Stomach (tissue), 9 donors: ENCODE results near the gene GPX7. TPM values are rescaled to one million over a fixed set of nuclear protein-coding genes. Genes with fewer than 3 reads are reported as not detected.
A peak's percentile ranks its signal among the peaks of the same experiment; 100 is the strongest.

Experiments used
- DNase-seq, 2 donors: peaks; one replicate each; pipeline versions ENCODE4 v3.0.0 to v3.0.0-alpha.2; 2013 to 2019
- H3K27ac ChIP-seq, 5 donors: fragments of 200-600 bp in 4 of 5; sonication (generic) in 4 of 5; one replicate each; pipeline ENCODE4 v1.5.1; 2013 to 2019; ENCODE audit warnings: mild to moderate bottlenecking in 1 of 5, moderate library complexity in 1 of 5
- H3K27me3 ChIP-seq, 3 donors: fragments of 200-600 bp; sonication (generic); one replicate each; pipeline ENCODE4 v1.5.1; 2017 to 2019; ENCODE audit warnings: mixed run types in 1 of 3
- H3K36me3 ChIP-seq, 4 donors: fragments of 200-600 bp; sonication (generic); 1 replicate in 3 of 4; 2 replicates in 1 of 4; pipeline ENCODE4 v1.5.1; 2016 to 2019
- H3K4me1 ChIP-seq, 4 donors: fragments of 200-600 bp; sonication (generic); one replicate each; pipeline ENCODE4 v1.5.1; 2016 to 2019
- H3K4me3 ChIP-seq, 4 donors: fragments of 200-600 bp; sonication (generic) in 3 of 4; one replicate each; pipeline ENCODE4 v1.5.1; 2016 to 2019; ENCODE audit warnings: mild to moderate bottlenecking in 1 of 4
- H3K9me3 ChIP-seq, 4 donors: fragments of 200-600 bp; sonication (generic); one replicate each; pipeline ENCODE4 v1.5.1; 2016 to 2019
- CTCF ChIP-seq, 7 experiments: fragments of 450-650 bp in 4 of 7; fragments of 200-600 bp in 3 of 7; sonication (generic) in 3 of 7; IDR thresholded peaks; one replicate each; pipeline ENCODE4 v1.5.1; 2016 to 2019; ENCODE audit warnings: antibody characterized with exemption in 7 of 7, control low read depth in 2 of 7, mild to moderate bottlenecking in 1 of 7
- EP300 ChIP-seq: sonication (generic); formaldehyde crosslinking; IDR thresholded peaks from one replicate; pipeline ENCODE4 v1.6.1; 2017; ENCODE audit warnings: antibody characterized with exemption
- POLR2A ChIP-seq, 4 donors: fragments of 450-650 bp; IDR thresholded peaks; one replicate each; pipeline ENCODE4 v1.6.1; 2016; ENCODE audit warnings: antibody characterized with exemption in 4 of 4, control low read depth in 2 of 4, mild to moderate bottlenecking in 1 of 4, moderate library complexity in 1 of 4
- POLR2AphosphoS5 ChIP-seq, 3 donors: sonication (generic); formaldehyde crosslinking; IDR thresholded peaks; one replicate each; pipeline ENCODE4 v1.6.1; 2016; ENCODE audit warnings: antibody characterized with exemption in 3 of 3
- WGBS, 5 donors: extraction: QIAGEN DNeasy Blood & Tissue Kit in 3 of 5; methylation state at CpG; one replicate each; pipeline versions ENCODE4 v1.1.5 to v1.1.7; 2013 to 2018; 5-methylcytosine and 5-hydroxymethylcytosine counted together
- intact Hi-C: fragments of 100-400 bp; cut with DNase I; formaldehyde crosslinking; loops from one replicate; pipeline ENCODE4 v1.15.1; 2023; ENCODE audit warnings: low total_unique reads
- polyA plus RNA-seq, 3 donors: library from polyadenylated mRNA; stranded (reverse); fragments of 200-250 nt; gene quantifications; one replicate each; pipeline ENCODE4 v1.2.3, GENCODE V29; 2013
- total RNA-seq, 5 donors: library from RNA; depleted of rRNA; stranded (reverse); fragments of >200 nt; gene quantifications; one replicate each; pipeline versions ENCODE4 v1.1.0 to v1.2.3, GENCODE V29; 2014 to 2016
- donor health status: healthy with polysubstance abuse.
- donor health status: Bipolar disorder and iron deficiency.
- donor health status: healthy.

The GPX7 gene
- total and polyA plus RNA-seq, 8 donors: 0.87 to 57.6 (median 7.0) TPM; not detected in 1

DNA sequence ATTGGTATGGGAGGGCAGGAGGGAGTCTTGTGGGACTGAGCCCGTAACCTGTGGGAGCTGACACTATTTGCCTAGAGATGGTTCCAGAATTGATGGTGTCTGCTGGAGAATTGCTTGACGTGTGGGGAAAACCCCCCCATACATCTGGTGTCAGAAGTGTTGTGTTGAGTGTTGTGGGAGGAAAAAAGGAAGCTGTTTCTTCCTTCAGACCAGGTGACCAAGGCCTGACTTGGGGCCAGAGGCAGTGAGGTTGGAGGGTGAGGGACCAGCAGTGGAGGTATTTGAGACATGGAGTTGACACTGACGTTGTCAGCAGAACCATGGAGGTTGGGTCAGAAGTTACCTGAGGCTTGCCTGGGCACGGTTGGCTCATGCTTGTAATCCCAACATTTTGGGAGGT is 39.1 kb downstream of the GPX7 start:
- Histone ChIP-seq H3K27me3 (no peaks in the 10 kb centered on the region), H3K4me3 (no peak overlapping the region), H3K27ac (no peak overlapping the region), H3K36me3 (no peaks in the 10 kb centered on the region), H3K9me3 (no peaks in the 10 kb centered on the region), H3K4me1 (peaks cover 0 to 4% (median 0%) of the 10 kb centered on the region in 4 donors)
- TF ChIP-seq EP300 (no peak), POLR2A (IDR thresholded peaks at IDR 0.05) (no peak), POLR2AphosphoS5 (IDR thresholded peaks at IDR 0.05) (no peak), CTCF (IDR thresholded peaks at IDR 0.05) (no peak)
- DNase-seq: no peak
- WGBS, 5 donors: 75 to 92% (median 86%) methylated on average over 4 of the region's 4 CpGs
- intact Hi-C loops: no loop called here

DNA sequence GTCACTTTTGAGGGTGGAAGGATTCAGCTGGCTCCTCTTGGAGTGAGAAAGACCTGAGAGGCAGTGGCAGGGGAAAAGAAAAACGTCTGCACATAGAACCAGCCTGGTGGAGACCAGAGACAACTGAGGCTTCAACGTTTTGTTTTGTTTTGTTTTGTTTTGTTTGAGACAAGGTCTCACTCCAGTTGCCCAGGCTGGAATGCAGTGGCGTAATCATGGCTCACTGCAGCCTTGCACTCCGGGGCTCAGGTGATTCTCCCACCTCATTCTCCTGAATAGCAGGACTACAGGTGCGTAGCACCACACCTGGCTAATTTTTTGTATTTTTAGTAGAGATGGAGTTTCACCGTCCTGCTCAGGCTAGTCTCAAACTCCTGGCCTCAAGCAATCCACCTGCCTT is 43.1 kb downstream of the GPX7 start:
- Histone ChIP-seq H3K27ac (no peak overlapping the region), H3K4me1 (no peaks in the 10 kb centered on the region), H3K36me3 (no peaks in the 10 kb centered on the region), H3K9me3 (no peaks in the 10 kb centered on the region), H3K4me3 (no peak overlapping the region), H3K27me3 (no peaks in the 10 kb centered on the region)
- WGBS, 5 donors: 62 to 79% (median 72%) methylated on average over 6 of the region's 6 CpGs
- no peak for DNase-seq
- intact Hi-C loops: no loop called here
- no peak for TF ChIP-seq POLR2A (IDR thresholded peaks at IDR 0.05)
- no peak for TF ChIP-seq CTCF (IDR thresholded peaks at IDR 0.05)
- TF ChIP-seq EP300: no peak
- no peak for TF ChIP-seq POLR2AphosphoS5 (IDR thresholded peaks at IDR 0.05)

- no peaks in the 10 kb centered on the region for H3K36me3 ChIP-seq
- no peak for TF ChIP-seq POLR2A (IDR thresholded peaks at IDR 0.05)
- no peak for TF ChIP-seq POLR2AphosphoS5 (IDR thresholded peaks at IDR 0.05)
- no peak overlapping the region for H3K27ac ChIP-seq
- no peak overlapping the region for H3K4me3 ChIP-seq
- 82 to 90% (median 90%) methylated on average over 1 of the region's 1 CpG for WGBS, 5 donors
- DNase-seq: peak in 1 of 2 donors; percentile 46
- no peaks in the 10 kb centered on the region for H3K27me3 ChIP-seq
- H3K9me3 ChIP-seq: no peaks in the 10 kb centered on the region
- intact Hi-C loops: no loop called here
- no peaks in the 10 kb centered on the region for H3K4me1 ChIP-seq
Measured at GRCh38 chr1:52651904-52652303, 49.7 kb downstream of the GPX7 start.

- Histone ChIP-seq H3K27me3 (no peaks in the 10 kb centered on the region), H3K9me3 (no peaks in the 10 kb centered on the region), H3K4me1 (no peaks in the 10 kb centered on the region), H3K4me3 (no peak overlapping the region), H3K27ac (no peak overlapping the region), H3K36me3 (no peaks in the 10 kb centered on the region)
- 94 to 98% (median 97%) methylated on average over 5 of the region's 5 CpGs for WGBS, 5 donors
- peak in 1 of 2 donors; percentile 2 for DNase-seq
- TF ChIP-seq POLR2AphosphoS5 (IDR thresholded peaks at IDR 0.05): no peak
- no peak for TF ChIP-seq EP300
- TF ChIP-seq CTCF (IDR thresholded peaks at IDR 0.05): no peak
- no peak for TF ChIP-seq POLR2A (IDR thresholded peaks at IDR 0.05)
- intact Hi-C loops: no loop called here
Measured at GRCh38 chr1:52653207-52653849, 51.2 kb downstream of the GPX7 start.

DNA sequence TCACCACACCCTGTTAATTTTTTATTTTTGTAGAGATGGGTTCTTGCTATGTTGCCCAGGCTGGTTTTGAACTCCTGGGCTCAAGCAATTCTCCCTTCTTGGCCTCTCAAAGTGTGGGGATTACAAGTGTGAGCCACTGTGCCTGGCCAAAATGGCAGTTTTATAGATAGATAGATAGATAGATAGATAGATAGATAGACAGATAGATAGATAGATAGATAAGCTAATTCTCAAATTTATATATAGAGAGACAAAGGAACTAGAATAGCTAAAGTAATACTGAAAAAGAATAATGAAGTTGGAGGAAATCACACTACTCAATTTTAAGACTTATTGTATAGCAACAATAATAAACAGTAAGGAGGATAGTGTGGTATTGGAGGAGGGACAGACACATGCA is 51.9 kb downstream of the GPX7 start:
- Histone ChIP-seq H3K9me3 (no peaks in the 10 kb centered on the region), H3K27ac (no peak overlapping the region), H3K36me3 (no peaks in the 10 kb centered on the region), H3K4me1 (no peaks in the 10 kb centered on the region), H3K4me3 (no peak overlapping the region), H3K27me3 (no peaks in the 10 kb centered on the region)
- no peak for DNase-seq
- TF ChIP-seq CTCF (IDR thresholded peaks at IDR 0.05) (no peak), POLR2A (IDR thresholded peaks at IDR 0.05) (no peak), EP300 (no peak), POLR2AphosphoS5 (IDR thresholded peaks at IDR 0.05) (no peak)
- intact Hi-C loops: no loop called here
